Upper lobe of right lung (tissue), 1 donor: ENCODE measurements around the gene SLC44A3. TPM values are rescaled to one million over a fixed set of nuclear protein-coding genes. Genes with fewer than 3 reads are reported as not detected.

Source experiments
- ATAC-seq: fragments of 200-7000 bp; cut with Tn5 transposase; one replicate; pipeline ENCODE4 v1.9.1; 2020; ENCODE audit warnings: mild to moderate bottlenecking, moderate library complexity
- DNase-seq: peaks from one replicate; pipeline ENCODE4 v3.0.0-alpha.2; 2020
- H3K27ac ChIP-seq: fragments of 200-600 bp; one replicate; pipeline ENCODE4 v1.8.0; 2022
- H3K27me3 ChIP-seq: fragments of 200-600 bp; one replicate; pipeline ENCODE4 v1.8.0; 2022; ENCODE audit warnings: mild to moderate bottlenecking
- H3K36me3 ChIP-seq: fragments of 200-600 bp; one replicate; pipeline ENCODE4 v1.8.0; 2022
- H3K4me1 ChIP-seq: fragments of 200-600 bp; one replicate; pipeline ENCODE4 v1.8.0; 2022
- H3K4me3 ChIP-seq: fragments of 200-600 bp; one replicate; pipeline ENCODE4 v1.8.0; 2022; ENCODE audit warnings: mild to moderate bottlenecking
- H3K9me3 ChIP-seq: fragments of 200-600 bp; one replicate; pipeline ENCODE4 v1.8.0; 2022
- CTCF ChIP-seq: fragments of 200-600 bp; IDR thresholded peaks from one replicate; pipeline ENCODE4 v1.8.0; 2022; ENCODE audit warnings: antibody characterized with exemption
- intact Hi-C: fragments of 100-400 bp; cut with DNase I; formaldehyde crosslinking; loops from one replicate; pipeline ENCODE4 v1.11.0; 2022
- total RNA-seq: library from RNA; stranded (reverse); fragmentation: NEBNext Ultra II Directional; extraction: Animal tissue kit (Norgen Biotek cat#: 25700); gene quantifications from one replicate; pipeline ENCODE4 v1.2.1, GENCODE V29; 2021
- donor health status: DM: no; HTN: yes; CAD: no; lungs with severe emphysema.

Gene SLC44A3
- total RNA-seq, 1 donor from 2014 or later = 31.6 TPM

GRCh38 chr1:94886361-94886760, 66.2 kb downstream of the SLC44A3 start:
- H3K27me3 ChIP-seq = no peaks in the 10 kb centered on the region
- no peak for TF ChIP-seq CTCF
- ATAC-seq (no peak), DNase-seq (no peak)
- intact Hi-C loops = no loop called here
- peaks cover 18% of the 10 kb centered on the region for H3K4me1 ChIP-seq
- H3K36me3 ChIP-seq = no peaks in the 10 kb centered on the region
- H3K4me3 ChIP-seq = no peak overlapping the region
- no peak overlapping the region for H3K27ac ChIP-seq
- H3K9me3 ChIP-seq = no peaks in the 10 kb centered on the region

GRCh38 chr1:94887106-94887505, 66.9 kb downstream of the SLC44A3 start:
- no peak for ATAC-seq
- intact Hi-C loops = no loop called here

GRCh38 chr1:94887603-94888171, 67.5 kb downstream of the SLC44A3 start:
- TF ChIP-seq CTCF = no peak
- ATAC-seq (no peak), DNase-seq (no peak)
- H3K9me3 ChIP-seq = no peaks in the 10 kb centered on the region
- intact Hi-C loops = no loop called here
- H3K27me3 ChIP-seq = no peaks in the 10 kb centered on the region
- no peak overlapping the region for H3K4me3 ChIP-seq
- no peak overlapping the region for H3K27ac ChIP-seq
- peaks cover 18% of the 10 kb centered on the region for H3K4me1 ChIP-seq
- H3K36me3 ChIP-seq = peaks cover 13% of the 10 kb centered on the region

More at GRCh38 chr1:94887106-94887505, 66.9 kb downstream of the SLC44A3 start:
- Histone ChIP-seq H3K4me3 (no peak overlapping the region), H3K36me3 (peaks cover 7% of the 10 kb centered on the region), H3K9me3 (no peaks in the 10 kb centered on the region), H3K4me1 (peaks cover 18% of the 10 kb centered on the region), H3K27me3 (no peaks in the 10 kb centered on the region), H3K27ac (no peak overlapping the region)
- no peak for TF ChIP-seq CTCF
- DNase-seq = no peak

GRCh38 chr1:94888201-94888600, 68.0 kb downstream of the SLC44A3 start:
- peaks cover 17% of the 10 kb centered on the region for H3K4me1 ChIP-seq
- H3K4me3 ChIP-seq = no peak overlapping the region
- H3K36me3 ChIP-seq = peaks cover 15% of the 10 kb centered on the region
- intact Hi-C loops = no loop called here
- DNase-seq = no peak
- H3K9me3 ChIP-seq = no peaks in the 10 kb centered on the region
- TF ChIP-seq CTCF = no peak
- H3K27me3 ChIP-seq = no peaks in the 10 kb centered on the region
- no peak for ATAC-seq
- no peak overlapping the region for H3K27ac ChIP-seq

- Histone ChIP-seq H3K27ac (no peak overlapping the region), H3K27me3 (no peaks in the 10 kb centered on the region), H3K9me3 (no peaks in the 10 kb centered on the region), H3K4me1 (no peaks in the 10 kb centered on the region), H3K4me3 (no peak overlapping the region), H3K36me3 (peaks cover 49% of the 10 kb centered on the region)
- DNase-seq = no peak
- TF ChIP-seq CTCF = no peak
- intact Hi-C loops = no loop called here
- ATAC-seq = no peak
Measured at GRCh38 chr1:94892604-94893254, 72.6 kb downstream of the SLC44A3 start.
